H1 (cell line): ENCODE measurements around the gene BEST2. TPM values are rescaled to one million over a fixed set of nuclear protein-coding genes. Genes with fewer than 3 reads are reported as not detected.

Experiments
- CTCF ChIA-PET: fragments of 300-600 bp; sonication (Branson Sonifier 250); formaldehyde crosslinking; loops from one replicate; lab custom pipeline; 2021; ENCODE audit not compliant: partially characterized antibody; lab: Charles Lee
- POLR2A ChIA-PET: fragments of 300-600 bp; sonication (Branson Sonifier 250); formaldehyde crosslinking; loops from one replicate; lab custom pipeline; 2021; ENCODE audit warnings: inconsistent platforms; ENCODE audit not compliant: partially characterized antibody; lab: Charles Lee
- DNase-seq, 2 experiments: peaks; one replicate each; pipeline versions ENCODE4 v3.0.0 to v3.0.0-alpha.2; 2010 to 2022; ENCODE audit warnings: low spot score in 2 of 2, low read depth in 1 of 2, mixed read lengths in 1 of 2
- FAIRE-seq: peaks from 2 replicates; lab custom pipeline; 2011; peaks lifted over from hg19 to GRCh38; lab: Jason Lieb, UNC
- H2AFZ ChIP-seq: 2 replicates; pipeline ENCODE4 v1.8.1; 2012; ENCODE audit warnings: low read length, inconsistent platforms
- H2AK5ac ChIP-seq: 2 replicates; pipeline ENCODE4 v1.6.1; 2013; ENCODE audit warnings: low read depth, low read length
- H2BK120ac ChIP-seq: replicated peaks from 2 replicates; pipeline ENCODE3; 2013; ENCODE audit warnings: low read depth, low read length, inconsistent platforms
- H2BK12ac ChIP-seq: 2 replicates; pipeline ENCODE4 v1.6.1; 2013; ENCODE audit warnings: low read depth, low read length
- H2BK15ac ChIP-seq: 2 replicates; pipeline ENCODE4 v1.6.1; 2013; ENCODE audit warnings: low read length
- H2BK20ac ChIP-seq: 2 replicates; pipeline ENCODE4 v1.6.1; 2013; ENCODE audit warnings: low read length
- H2BK5ac ChIP-seq: 2 replicates; pipeline ENCODE4 v1.6.1; 2013; ENCODE audit warnings: low read depth, low read length
- H3K14ac ChIP-seq: 2 replicates; pipeline ENCODE4 v1.6.1; 2013; ENCODE audit warnings: inconsistent platforms; ENCODE audit not compliant: insufficient read length
- H3K18ac ChIP-seq: 2 replicates; pipeline ENCODE4 v1.6.1; 2013; ENCODE audit warnings: low read length; ENCODE audit errors: extremely low read depth
- H3K23ac ChIP-seq: 2 replicates; pipeline ENCODE4 v1.6.1; 2013; ENCODE audit warnings: inconsistent platforms; ENCODE audit not compliant: insufficient read length
- H3K23me2 ChIP-seq: 2 replicates; pipeline ENCODE4 v1.6.1; 2013; ENCODE audit warnings: low read depth, low read length
- H3K27ac ChIP-seq: 2 replicates; pipeline ENCODE4 v1.6.1; 2011; ENCODE audit warnings: low read depth, low read length, inconsistent platforms
- H3K27me3 ChIP-seq, 4 experiments: replicated peaks in 1 of 4; 1 replicate in 1 of 4; 2 replicates in 3 of 4; pipeline versions ENCODE4 v1.6.1 to v1.8.1; 2011 to 2013; ENCODE audit warnings: low read length in 3 of 4, mild to moderate bottlenecking in 3 of 4, inconsistent platforms in 2 of 4, mixed read lengths in 2 of 4, moderate library complexity in 1 of 4; ENCODE audit not compliant: control insufficient read depth in 3 of 4, insufficient read depth in 3 of 4; ENCODE audit errors: extremely low read depth in 1 of 4
- H3K36me3 ChIP-seq, 4 experiments: 2 replicates each; pipeline versions ENCODE4 v1.6.1 to v1.8.1; 2011 to 2013; ENCODE audit warnings: mild to moderate bottlenecking in 4 of 4, low read length in 3 of 4, moderate library complexity in 2 of 4, control low read depth in 1 of 4, inconsistent platforms in 1 of 4; ENCODE audit not compliant: insufficient read depth in 4 of 4, control insufficient read depth in 2 of 4
- H3K4ac ChIP-seq: replicated peaks from 2 replicates; pipeline ENCODE3; 2013; ENCODE audit warnings: low read length, low read depth, mixed read lengths, inconsistent platforms; ENCODE audit not compliant: insufficient read length
- H3K4me1 ChIP-seq, 4 experiments: replicated peaks in 1 of 4; 1 replicate in 1 of 4; 2 replicates in 3 of 4; pipeline versions ENCODE4 v1.6.1 to v1.8.1; 2011 to 2013; ENCODE audit warnings: low read length in 3 of 4, inconsistent platforms in 2 of 4, mixed read lengths in 1 of 4; ENCODE audit not compliant: insufficient read depth in 4 of 4, control insufficient read depth in 3 of 4
- H3K4me2 ChIP-seq, 2 experiments: 2 replicates each; pipeline versions ENCODE4 v1.6.1 to v1.8.1; 2011 to 2013; ENCODE audit warnings: low read depth in 2 of 2, low read length in 2 of 2, control low read depth in 1 of 2, inconsistent platforms in 1 of 2, mild to moderate bottlenecking in 1 of 2; ENCODE audit not compliant: insufficient read depth in 1 of 2
- H3K4me3 ChIP-seq, 4 experiments: fragments of 200-600, 300-600 bp in 1 of 4; sonication (generic), shearing (Covaris generic), sonication (Bioruptor Twin) in 1 of 4; 2 replicates each; pipeline versions ENCODE4 v1.5.1 to v1.8.1; 2011 to 2016; ENCODE audit warnings: low read length in 4 of 4, low read depth in 3 of 4, control low read depth in 2 of 4, inconsistent platforms in 2 of 4, mild to moderate bottlenecking in 2 of 4, mixed read lengths in 1 of 4, moderate library complexity in 1 of 4; ENCODE audit not compliant: insufficient read depth in 2 of 4; ENCODE audit errors: extremely low read depth in 1 of 4
- H3K56ac ChIP-seq: replicated peaks from 2 replicates; pipeline ENCODE3; 2013; ENCODE audit warnings: low read depth, mild to moderate bottlenecking, mixed read lengths, low read length, inconsistent platforms; ENCODE audit not compliant: insufficient read length
- H3K79me1 ChIP-seq: 2 replicates; pipeline ENCODE4 v1.6.1; 2013; ENCODE audit warnings: low read depth, low read length, control low read depth
- H3K79me2 ChIP-seq, 2 experiments: 2 replicates each; pipeline versions ENCODE4 v1.6.1 to v1.8.1; 2012 to 2013; ENCODE audit warnings: low read length in 2 of 2, mild to moderate bottlenecking in 2 of 2, inconsistent platforms in 1 of 2; ENCODE audit not compliant: insufficient read depth in 2 of 2, control insufficient read depth in 1 of 2
- H3K9ac ChIP-seq, 4 experiments: replicated peaks in 1 of 4; 1 replicate in 1 of 4; 2 replicates in 3 of 4; pipeline versions ENCODE4 v1.6.1 to v1.8.1; 2011 to 2013; ENCODE audit warnings: low read depth in 3 of 4, low read length in 3 of 4, control low read depth in 2 of 4, mild to moderate bottlenecking in 2 of 4, moderate library complexity in 2 of 4, inconsistent platforms in 1 of 4; ENCODE audit errors: extremely low read depth in 1 of 4
- H3K9me3 ChIP-seq, 2 experiments: 2 replicates each; pipeline versions ENCODE4 v1.6.1 to v1.8.1; 2012 to 2013; ENCODE audit warnings: mild to moderate bottlenecking in 2 of 2, moderate library complexity in 2 of 2, control low read depth in 1 of 2, inconsistent platforms in 1 of 2, low read depth in 1 of 2, low read length in 1 of 2, mixed read lengths in 1 of 2; ENCODE audit not compliant: insufficient read depth in 2 of 2
- H4K20me1 ChIP-seq, 2 experiments: replicated peaks in 1 of 2; 2 replicates each; pipeline versions ENCODE3 to v1.8.1; 2011 to 2013; ENCODE audit warnings: inconsistent platforms in 2 of 2, low read length in 2 of 2, mild to moderate bottlenecking in 1 of 2; ENCODE audit not compliant: insufficient read depth in 2 of 2, control insufficient read depth in 1 of 2
- H4K5ac ChIP-seq: 2 replicates; pipeline ENCODE4 v1.6.1; 2013; ENCODE audit warnings: low read length, low read depth, mixed read lengths, inconsistent platforms; ENCODE audit not compliant: insufficient read length
- H4K8ac ChIP-seq: 2 replicates; pipeline ENCODE4 v1.8.0; 2013; ENCODE audit warnings: mild to moderate bottlenecking, moderate library complexity, low read length, inconsistent platforms; ENCODE audit not compliant: insufficient read depth; ENCODE audit errors: extremely low read depth
- H4K91ac ChIP-seq: replicated peaks from 2 replicates; pipeline ENCODE3; 2013; ENCODE audit warnings: low read length, mixed read lengths, inconsistent platforms; ENCODE audit not compliant: insufficient read length
- CHD1 ChIP-seq: IDR thresholded peaks from 2 replicates; pipeline ENCODE4 v1.6.1; 2012; ENCODE audit warnings: low read depth, low read length, improper control_type of control experiment
- CREB1 ChIP-seq: IDR thresholded peaks from 2 replicates; pipeline ENCODE4 v1.6.1; 2012; ENCODE audit warnings: inconsistent platforms
- E2F6 ChIP-seq: IDR thresholded peaks from 2 replicates; pipeline ENCODE4 v1.6.1; 2012; ENCODE audit warnings: inconsistent platforms
- HDAC6 ChIP-seq: IDR thresholded peaks from one replicate; pipeline ENCODE4 v1.7.1; 2012; ENCODE audit warnings: low read depth, mild to moderate bottlenecking, inconsistent platforms, low read length, moderate library complexity
- SP2 ChIP-seq: IDR thresholded peaks from 2 replicates; pipeline ENCODE4 v1.6.1; 2012; ENCODE audit warnings: mild to moderate bottlenecking, low read length, inconsistent platforms
- WGBS, 2 experiments: shearing (Covaris generic) in 1 of 2; methylation state at CpG; one replicate each; pipeline versions ENCODE4 v1.1.6 to v1.1.7; 2013 to 2015; ENCODE audit warnings: low lambda C conversion rate in 2 of 2, mixed read lengths in 2 of 2, inconsistent platforms in 1 of 2, low coverage in 1 of 2, missing lambda C conversion rate in 1 of 2; ENCODE audit not compliant: insufficient replicate concordance in 2 of 2, insufficient coverage in 1 of 2, insufficient read length in 1 of 2; ENCODE audit errors: extremely low coverage in 1 of 2, missing lambda C conversion rate in 1 of 2; 5-methylcytosine and 5-hydroxymethylcytosine counted together
- polyA plus RNA-seq, 7 experiments: library from polyadenylated mRNA; depleted of rRNA in 3 of 7; stranded (reverse) in 5 of 7; unstranded in 2 of 7; fragments of >200 nt in 5 of 7; fragments of 200-250 nt in 2 of 7; gene quantifications; 1 replicate in 5 of 7; 2 replicates in 1 of 7; 4 replicates in 1 of 7; pipeline versions ENCODE4 v1.2.1 to v1.2.3, GENCODE V29; 2011 to 2013; ENCODE audit warnings: missing spikeins in 2 of 7, mixed read lengths in 2 of 7
- total RNA-seq: library from RNA; stranded (reverse); fragmentation: NEBNext Ultra II Directional; extraction: Animal tissue kit (Norgen Biotek cat#: 25700); gene quantifications from 2 replicates; pipeline ENCODE4 v1.2.1, GENCODE V29; 2021
- TF ChIP-seq, protein P1 (sequence below): IDR thresholded peaks from 2 replicates; pipeline ENCODE4 v1.6.1; 2011; ENCODE audit warnings: low read depth, mild to moderate bottlenecking, low read length; ENCODE audit not compliant: insufficient read depth
- TF ChIP-seq, protein P2 (sequence below): IDR thresholded peaks from 2 replicates; pipeline ENCODE4 v1.6.1; 2012; ENCODE audit warnings: inconsistent platforms

BEST2 gene
- total and polyA plus RNA-seq, 2 of the 8 experiments (the other 6 are each of a cell fraction or from before 2014, with no cell fraction given), result 4.6 to 7.3 TPM

DNA sequence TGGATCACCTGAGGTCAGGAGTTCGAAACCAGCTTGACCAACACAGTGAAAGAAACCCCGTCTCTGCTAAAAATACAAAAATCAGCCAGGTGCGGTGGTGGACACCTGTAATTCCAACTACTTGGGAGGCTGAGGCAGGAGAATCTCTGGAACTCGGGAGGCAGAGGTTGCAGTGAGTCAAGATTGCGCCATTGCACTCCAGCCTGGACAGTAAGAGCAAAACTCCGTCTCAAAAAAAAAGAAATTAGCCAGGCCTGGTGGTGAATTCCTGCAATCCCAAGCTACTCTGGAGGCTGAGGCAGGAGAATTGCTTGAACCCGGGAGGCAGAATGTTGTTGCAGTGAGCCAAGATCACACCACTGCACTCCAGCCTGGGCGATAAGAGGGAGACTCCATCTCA lies 43.0 kb upstream of the BEST2 start:
- Histone ChIP-seq H2AK5ac (no peak overlapping the region), H2AFZ (no peak overlapping the region), H3K4ac (no peak overlapping the region), H2BK15ac (no peak overlapping the region), H3K9ac (no peak overlapping the region), H4K91ac (no peak overlapping the region), H2BK12ac (no peak overlapping the region), H3K18ac (no peak overlapping the region), H3K56ac (no peak overlapping the region), H4K8ac (no peak overlapping the region), H3K36me3 (peaks cover 33 to 70% (median 63%) of the 10 kb centered on the region in 4 experiments), H2BK5ac (no peak overlapping the region), H3K27me3 (no peaks in the 10 kb centered on the region), H4K5ac (no peak overlapping the region), H3K79me2 (no peaks in the 10 kb centered on the region), H3K23ac (no peak overlapping the region), H3K9me3 (no peaks in the 10 kb centered on the region), H3K23me2 (no peaks in the 10 kb centered on the region), H3K27ac (no peak overlapping the region), H4K20me1 (peaks cover 3 to 16% of the 10 kb centered on the region in 2 experiments), H2BK20ac (no peak overlapping the region), H3K14ac (no peak overlapping the region), H3K4me2 (no peak overlapping the region), H2BK120ac (no peak overlapping the region), H3K4me1 (no peaks in the 10 kb centered on the region), H3K79me1 (no peaks in the 10 kb centered on the region), H3K4me3 (no peak overlapping the region)
- FAIRE-seq (no peak), DNase-seq (no peak)
- TF ChIP-seq CREB1 (no peak), HDAC6 (no peak), E2F6 (no peak), CHD1 (no peak), SP2 (no peak)
- TF ChIP-seq, protein P1, sequence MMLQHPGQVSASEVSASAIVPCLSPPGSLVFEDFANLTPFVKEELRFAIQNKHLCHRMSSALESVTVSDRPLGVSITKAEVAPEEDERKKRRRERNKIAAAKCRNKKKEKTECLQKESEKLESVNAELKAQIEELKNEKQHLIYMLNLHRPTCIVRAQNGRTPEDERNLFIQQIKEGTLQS, result no peak
- TF ChIP-seq, protein P2, sequence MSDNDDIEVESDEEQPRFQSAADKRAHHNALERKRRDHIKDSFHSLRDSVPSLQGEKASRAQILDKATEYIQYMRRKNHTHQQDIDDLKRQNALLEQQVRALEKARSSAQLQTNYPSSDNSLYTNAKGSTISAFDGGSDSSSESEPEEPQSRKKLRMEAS, result no peak
- 92% methylated on average over 8 of the region's 8 CpGs; no CpG with 5 or more reads in 1 of the 2 experiments for WGBS, 2 experiments
- ChIA-PET POLR2A (interaction anchor here (0.6 to 6.7 kb wide), 7 partner anchors 12 to 117 kb away, joined by 3 to 50 read pairs (median 4); partner anchors contain the start of genes FBXW9 and TNPO2), CTCF (interaction anchor here (0.7 to 13.0 kb wide), 4 partner anchors 13 to 51 kb away, joined by 3 to 81 read pairs (median 8); no protein-coding TSS in a partner anchor)
